Neural cell (in vitro differentiated cells): Measurements from ENCODE around the gene ZC3H4. TPM values are rescaled to one million over a fixed set of nuclear protein-coding genes. Genes with fewer than 3 reads are reported as not detected.

Source experiments
- H2AFZ ChIP-seq: fragments of 200-600, 300-800 bp; sonication (generic), shearing (Covaris generic); 2 replicates; pipeline ENCODE4 v1.6.0; 2014; ENCODE audit warnings: low read depth, mild to moderate bottlenecking, antibody characterized with exemption, low read length, moderate library complexity
- H3F3A ChIP-seq: fragments of 200-600 bp; shearing (Covaris generic); 2 replicates; pipeline ENCODE4 v1.6.1; 2016; ENCODE audit warnings: mild to moderate bottlenecking, moderate library complexity, mixed read lengths, antibody characterized with exemption, low read length; ENCODE audit not compliant: insufficient read depth, poor library complexity, severe bottlenecking
- H3K27ac ChIP-seq: fragments of 200-600, 300-800 bp; sonication (generic), shearing (Covaris generic); 2 replicates; pipeline ENCODE4 v1.5.1; 2014; ENCODE audit warnings: mild to moderate bottlenecking, low read length, moderate library complexity
- H3K27me3 ChIP-seq: fragments of 300-800, 200-600 bp; sonication (generic), shearing (Covaris generic); 2 replicates; pipeline ENCODE4 v1.6.0; 2014; ENCODE audit warnings: mild to moderate bottlenecking, low read depth, low read length, moderate library complexity; ENCODE audit not compliant: insufficient read depth
- H3K36me3 ChIP-seq: fragments of 300-800, 200-600 bp; sonication (generic), shearing (Covaris generic); 2 replicates; pipeline ENCODE4 v1.5.1; 2014; ENCODE audit warnings: mild to moderate bottlenecking, antibody characterized with exemption, low read length, moderate library complexity; ENCODE audit not compliant: insufficient read depth
- H3K4me2 ChIP-seq: fragments of 300-800, 200-600 bp; sonication (generic), shearing (Covaris generic); 2 replicates; pipeline ENCODE4 v1.6.0; 2014; ENCODE audit warnings: mild to moderate bottlenecking, low read length
- H3K4me3 ChIP-seq: fragments of 300-800, 200-600 bp; sonication (generic), shearing (Covaris generic); 2 replicates; pipeline ENCODE4 v1.5.1; 2014; ENCODE audit warnings: mild to moderate bottlenecking, low read length, moderate library complexity
- H3K79me2 ChIP-seq: fragments of 200-600 bp; shearing (Covaris generic); replicated peaks from 2 replicates; pipeline ENCODE4 v1.6.0; 2014; ENCODE audit warnings: mild to moderate bottlenecking, low read length, moderate library complexity; ENCODE audit not compliant: insufficient read depth
- H3K9ac ChIP-seq: fragments of 300-800, 200-600 bp; sonication (generic), shearing (Covaris generic); 2 replicates; pipeline ENCODE4 v1.6.1; 2016; ENCODE audit warnings: mild to moderate bottlenecking, low read length, mixed read lengths
- H3K9me2 ChIP-seq: fragments of 200-600 bp; shearing (Covaris generic); 2 replicates; pipeline ENCODE4 v1.6.1; 2016; ENCODE audit warnings: mild to moderate bottlenecking, low read length, mixed read lengths; ENCODE audit not compliant: insufficient read depth
- H3K9me3 ChIP-seq: fragments of 200-600, 300-800 bp; sonication (generic), shearing (Covaris generic); 2 replicates; pipeline ENCODE4 v1.6.1; 2016; ENCODE audit warnings: mild to moderate bottlenecking, mixed run types, low read length, moderate library complexity, mixed read lengths
- H4K20me1 ChIP-seq: fragments of 200-600 bp; shearing (Covaris generic); 2 replicates; pipeline ENCODE4 v1.6.1; 2016; ENCODE audit warnings: mild to moderate bottlenecking, mixed run types; ENCODE audit not compliant: insufficient read depth
- CTCF ChIP-seq: fragments of 450-650 bp; IDR thresholded peaks from 2 replicates; pipeline ENCODE4 v1.5.1; 2014; ENCODE audit warnings: antibody characterized with exemption, mild to moderate bottlenecking, moderate library complexity; ENCODE audit not compliant: poor library complexity, severe bottlenecking
- EP300 ChIP-seq: fragments of 450-650 bp; conservative IDR thresholded peaks from 2 replicates; pipeline ENCODE4 v1.6.1; 2014; ENCODE audit warnings: antibody characterized with exemption, mild to moderate bottlenecking, moderate library complexity; ENCODE audit not compliant: poor library complexity, severe bottlenecking
- EZH2 ChIP-seq: fragments of 200-600, 300-800 bp; shearing (Covaris generic), sonication (generic); IDR thresholded peaks from 2 replicates; pipeline ENCODE4 v1.6.1; 2014; ENCODE audit warnings: antibody characterized with exemption, low read length, borderline replicate concordance, mild to moderate bottlenecking; ENCODE audit not compliant: insufficient read depth, poor library complexity, severe bottlenecking
- MXI1 ChIP-seq: fragments of 450-650 bp; conservative IDR thresholded peaks from 2 replicates; pipeline ENCODE4 v1.6.1; 2014; ENCODE audit warnings: antibody characterized with exemption, mild to moderate bottlenecking; ENCODE audit not compliant: poor library complexity, severe bottlenecking
- POLR2AphosphoS5 ChIP-seq: IDR thresholded peaks from 2 replicates; pipeline ENCODE4 v1.6.1; 2012
- RAD21 ChIP-seq: fragments of 450-650 bp; conservative IDR thresholded peaks from 2 replicates; pipeline ENCODE4 v1.6.1; 2014; ENCODE audit warnings: antibody characterized with exemption, mild to moderate bottlenecking, moderate library complexity
- REST ChIP-seq: IDR thresholded peaks from 2 replicates; pipeline ENCODE4 v1.6.1; 2012; ENCODE audit warnings: borderline replicate concordance
- SMC3 ChIP-seq: fragments of 450-650 bp; conservative IDR thresholded peaks from 2 replicates; pipeline ENCODE4 v1.6.1; 2014; ENCODE audit warnings: antibody characterized with exemption, mild to moderate bottlenecking, moderate library complexity; ENCODE audit not compliant: poor library complexity
- TAF1 ChIP-seq: IDR thresholded peaks from 2 replicates; pipeline ENCODE4 v1.6.1; 2012; ENCODE audit warnings: low read depth
- polyA plus RNA-seq: library from polyadenylated mRNA; depleted of rRNA; stranded (reverse); fragments of >200 nt; gene quantifications from 2 replicates; pipeline ENCODE4 v1.2.3, GENCODE V29; 2014

Gene ZC3H4
- polyA plus RNA-seq, 1 donor from 2014 or later = 5.1 TPM

GRCh38 chr19:47044946-47045866 is 68.4 kb downstream of the ZC3H4 start:
- Histone ChIP-seq H4K20me1 (no peaks in the 10 kb centered on the region), H2AFZ (no peak overlapping the region), H3K36me3 (no peaks in the 10 kb centered on the region), H3K4me3 (no peak overlapping the region), H3K27me3 (no peaks in the 10 kb centered on the region), H3K9me3 (no peaks in the 10 kb centered on the region), H3K4me2 (no peak overlapping the region), H3F3A (no peaks in the 10 kb centered on the region), H3K9ac (no peak overlapping the region), H3K79me2 (no peaks in the 10 kb centered on the region), H3K9me2 (no peaks in the 10 kb centered on the region), H3K27ac (no peak overlapping the region)
- TF ChIP-seq CTCF (no peak), REST (no peak), TAF1 (no peak), RAD21 (no peak), SMC3 (no peak), EP300 (no peak), MXI1 (no peak), POLR2AphosphoS5 (no peak), EZH2 (no peak)

GRCh38 chr19:47040869-47041268 is 72.7 kb downstream of the ZC3H4 start:
- Histone ChIP-seq H3K79me2 (no peaks in the 10 kb centered on the region), H3K27ac (no peak overlapping the region), H3K4me3 (no peak overlapping the region), H3K9ac (no peak overlapping the region), H3K36me3 (no peaks in the 10 kb centered on the region), H3K4me2 (no peak overlapping the region), H2AFZ (no peak overlapping the region), H3K27me3 (no peaks in the 10 kb centered on the region), H3K9me2 (no peaks in the 10 kb centered on the region), H4K20me1 (no peaks in the 10 kb centered on the region), H3F3A (no peaks in the 10 kb centered on the region), H3K9me3 (no peaks in the 10 kb centered on the region)
- TF ChIP-seq POLR2AphosphoS5 = no peak
- TF ChIP-seq EZH2 = no peak
- no peak for TF ChIP-seq REST
- no peak for TF ChIP-seq EP300
- no peak for TF ChIP-seq SMC3
- TF ChIP-seq RAD21 = no peak
- TF ChIP-seq TAF1 = no peak
- no peak for TF ChIP-seq CTCF
- TF ChIP-seq MXI1 = no peak
